Measurements from ENCODE around the gene LRRC2. TPM values are rescaled to one million over a fixed set of nuclear protein-coding genes. Genes with fewer than 3 reads are reported as not detected.

The LRRC2 gene
- total and polyA plus RNA-seq, 8 donors = 0.46 to 2.2 (median 1.0) TPM

DNA sequence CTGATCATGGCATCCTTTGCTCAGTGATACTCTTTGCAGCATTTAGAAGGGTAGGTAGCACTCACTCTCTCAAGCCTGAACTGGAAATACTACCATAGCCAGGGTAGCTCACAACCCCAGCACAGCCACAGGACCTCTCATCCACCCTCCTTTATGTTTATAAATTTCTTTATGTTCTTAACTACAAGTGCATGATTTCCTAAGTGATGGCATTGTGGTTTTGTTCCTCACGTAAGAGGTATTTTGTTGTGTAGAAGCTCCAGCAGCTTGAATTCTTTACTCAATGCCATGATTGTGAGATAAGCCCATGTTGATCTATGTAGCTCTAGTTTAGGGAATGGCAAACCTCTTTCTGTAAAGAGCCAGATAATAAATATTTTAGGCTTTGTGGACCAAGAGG lies 76.2 kb downstream of the LRRC2 start:
- H3K27ac ChIP-seq = no peak overlapping the region
- intact Hi-C loops (cut with DNase I) = no loop called here
- DNase-seq = no peak

DNA sequence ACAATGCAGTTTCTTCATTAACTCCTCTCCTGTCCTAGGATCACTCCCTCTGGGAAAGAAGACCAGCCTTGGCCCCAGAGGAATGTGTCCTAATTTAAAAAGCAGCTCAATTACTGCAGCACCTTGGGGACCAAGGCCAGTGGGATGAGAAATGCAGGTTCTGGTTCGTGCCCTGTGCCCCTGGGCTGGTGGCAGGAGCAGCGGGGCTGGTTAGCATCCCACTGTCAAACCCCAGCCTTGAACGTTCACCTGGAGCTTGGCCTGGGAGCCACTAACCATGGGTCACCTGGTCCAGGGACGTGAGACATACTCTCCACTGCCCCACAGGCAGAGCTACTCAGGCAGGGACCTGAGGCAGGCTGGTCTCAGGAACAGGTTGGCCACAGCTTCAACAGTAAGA lies 76.7 kb downstream of the LRRC2 start:
- H3K36me3 ChIP-seq = no peaks in the 10 kb centered on the region
- H3K27me3 ChIP-seq = no peaks in the 10 kb centered on the region
- H3K27ac ChIP-seq = peak overlapping the region in 1 of 4 donors; percentile 51
- ATAC-seq = no peak
- H3K4me1 ChIP-seq = peaks cover 8 to 17% (median 8%) of the 10 kb centered on the region in 3 donors
- TF ChIP-seq, protein P1, sequence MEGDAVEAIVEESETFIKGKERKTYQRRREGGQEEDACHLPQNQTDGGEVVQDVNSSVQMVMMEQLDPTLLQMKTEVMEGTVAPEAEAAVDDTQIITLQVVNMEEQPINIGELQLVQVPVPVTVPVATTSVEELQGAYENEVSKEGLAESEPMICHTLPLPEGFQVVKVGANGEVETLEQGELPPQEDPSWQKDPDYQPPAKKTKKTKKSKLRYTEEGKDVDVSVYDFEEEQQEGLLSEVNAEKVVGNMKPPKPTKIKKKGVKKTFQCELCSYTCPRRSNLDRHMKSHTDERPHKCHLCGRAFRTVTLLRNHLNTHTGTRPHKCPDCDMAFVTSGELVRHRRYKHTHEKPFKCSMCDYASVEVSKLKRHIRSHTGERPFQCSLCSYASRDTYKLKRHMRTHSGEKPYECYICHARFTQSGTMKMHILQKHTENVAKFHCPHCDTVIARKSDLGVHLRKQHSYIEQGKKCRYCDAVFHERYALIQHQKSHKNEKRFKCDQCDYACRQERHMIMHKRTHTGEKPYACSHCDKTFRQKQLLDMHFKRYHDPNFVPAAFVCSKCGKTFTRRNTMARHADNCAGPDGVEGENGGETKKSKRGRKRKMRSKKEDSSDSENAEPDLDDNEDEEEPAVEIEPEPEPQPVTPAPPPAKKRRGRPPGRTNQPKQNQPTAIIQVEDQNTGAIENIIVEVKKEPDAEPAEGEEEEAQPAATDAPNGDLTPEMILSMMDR (IDR thresholded peaks at IDR 0.05) = no peak
- no peak for FAIRE-seq
- DNase-seq = peak in 1 of 6 donors; percentile 14
- 85 to 86% methylated on average over 4 of the region's 4 CpGs for WGBS, 2 donors
- H3K9me3 ChIP-seq = no peaks in the 10 kb centered on the region
- H3K4me3 ChIP-seq = no peak overlapping the region
- intact Hi-C loops (cut with DNase I) = no loop called here

More for the DNA sequence above, 76.2 kb downstream of the LRRC2 start:
- H3K27me3 ChIP-seq = no peaks in the 10 kb centered on the region
- TF ChIP-seq, protein P1 (IDR thresholded peaks at IDR 0.05) = no peak
- no peak overlapping the region for H3K4me3 ChIP-seq
- 70 to 80% methylated on average over 1 of the region's 1 CpG for WGBS, 2 donors
- H3K9me3 ChIP-seq = no peaks in the 10 kb centered on the region
- FAIRE-seq = no peak
- H3K4me1 ChIP-seq = peaks cover 8 to 17% (median 8%) of the 10 kb centered on the region in 3 donors
- ATAC-seq = no peak
- H3K36me3 ChIP-seq = no peaks in the 10 kb centered on the region

DNA sequence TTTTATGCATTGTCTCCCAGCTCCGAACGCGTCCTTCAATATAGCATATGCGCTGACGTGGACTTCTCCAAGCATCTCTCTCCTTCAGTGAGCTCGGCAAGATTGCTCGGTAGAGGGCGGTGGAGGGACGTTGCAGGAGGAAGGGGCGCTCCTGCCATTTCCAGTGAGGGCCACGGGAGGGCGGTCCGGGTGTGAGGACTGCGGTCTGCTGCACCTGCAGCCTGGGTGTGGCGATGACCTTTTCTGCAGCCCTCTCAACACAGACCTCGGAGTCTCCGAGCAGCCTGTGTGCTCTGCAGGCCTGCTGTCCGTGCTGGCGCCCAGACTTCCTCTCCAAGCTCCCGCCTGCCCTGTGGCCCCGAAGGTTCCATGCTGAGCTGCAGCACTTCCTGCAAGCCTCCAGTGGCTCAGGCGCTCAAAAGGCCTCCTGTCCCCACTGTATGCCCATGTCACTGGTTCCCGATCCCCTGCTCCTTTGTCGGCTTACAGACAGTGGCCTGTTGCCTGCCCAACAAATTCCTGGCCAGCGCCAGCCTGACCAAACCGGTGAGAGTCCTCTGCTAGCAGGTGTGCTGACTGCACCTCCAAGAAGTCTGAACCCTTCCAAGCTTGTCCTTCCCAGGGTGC lies 77.3 kb downstream of the LRRC2 start:
- ATAC-seq (peak; percentile 74 to 87 (median 82)), FAIRE-seq (no peak), DNase-seq (peak; percentile 95 to 98 (median 96))
- Histone ChIP-seq H3K9me3 (no peaks in the 10 kb centered on the region), H3K27me3 (no peaks in the 10 kb centered on the region), H3K4me3 (no peak overlapping the region), H3K27ac (peak overlapping the region in 2 of 4 donors; percentile 20 to 51), H3K4me1 (peaks cover 8 to 17% (median 8%) of the 10 kb centered on the region in 3 donors), H3K36me3 (no peaks in the 10 kb centered on the region)
- 13% methylated on average over 26 of the region's 26 CpGs for WGBS, 2 donors
- intact Hi-C loops (cut with DNase I) = no loop called here
- TF ChIP-seq, protein P1 (IDR thresholded peaks at IDR 0.05) = peak; percentile 90 to 99 (median 98)

DNA sequence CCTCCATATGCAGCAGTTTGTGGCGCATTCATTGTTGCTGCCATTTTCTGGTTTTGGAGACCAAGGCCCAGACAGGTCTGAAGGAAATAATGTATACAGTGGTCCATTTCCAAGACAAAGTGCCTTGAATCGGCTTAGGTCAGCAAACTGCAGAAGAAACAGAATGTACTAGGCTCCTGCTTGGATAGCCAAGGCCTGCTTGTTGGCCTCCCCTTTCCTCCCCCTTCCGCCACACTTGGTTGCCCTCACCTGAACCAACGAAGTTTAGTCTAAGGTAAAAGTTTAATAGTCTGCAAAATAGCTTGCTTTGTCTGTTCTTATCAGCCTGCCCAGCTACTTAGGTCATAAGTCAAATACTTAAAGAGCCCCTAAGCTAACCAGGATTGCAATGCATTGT lies 80.3 kb downstream of the LRRC2 start:
- Histone ChIP-seq H3K4me3 (no peak overlapping the region), H3K9me3 (no peaks in the 10 kb centered on the region), H3K27me3 (no peaks in the 10 kb centered on the region), H3K27ac (peak overlapping the region; percentile 63 to 94 (median 84)), H3K36me3 (no peaks in the 10 kb centered on the region), H3K4me1 (peaks cover 5 to 16% (median 6%) of the 10 kb centered on the region in 3 donors)
- ATAC-seq (no peak), FAIRE-seq (no peak), DNase-seq (peak in 1 of 6 donors; percentile 18)
- intact Hi-C loops (cut with DNase I) = loop anchor here in 1 of 3 donors (2.0 kb wide), 1 partner anchor 145 kb away; no protein-coding TSS in a partner anchor
- TF ChIP-seq, protein P1 (IDR thresholded peaks at IDR 0.05) = no peak
- WGBS, 2 donors = 54 to 63% methylated on average over 4 of the region's 4 CpGs
